ENCODE measurements around the gene TPRN. TPM values are rescaled to one million over a fixed set of nuclear protein-coding genes. Genes with fewer than 3 reads are reported as not detected.

Gene TPRN
- total and polyA plus RNA-seq, 9 of the 15 experiments (the other 6 are each of a cell fraction or from before 2014, with no cell fraction given) = 0.31 to 31.9 (median 4.4) TPM

DNA sequence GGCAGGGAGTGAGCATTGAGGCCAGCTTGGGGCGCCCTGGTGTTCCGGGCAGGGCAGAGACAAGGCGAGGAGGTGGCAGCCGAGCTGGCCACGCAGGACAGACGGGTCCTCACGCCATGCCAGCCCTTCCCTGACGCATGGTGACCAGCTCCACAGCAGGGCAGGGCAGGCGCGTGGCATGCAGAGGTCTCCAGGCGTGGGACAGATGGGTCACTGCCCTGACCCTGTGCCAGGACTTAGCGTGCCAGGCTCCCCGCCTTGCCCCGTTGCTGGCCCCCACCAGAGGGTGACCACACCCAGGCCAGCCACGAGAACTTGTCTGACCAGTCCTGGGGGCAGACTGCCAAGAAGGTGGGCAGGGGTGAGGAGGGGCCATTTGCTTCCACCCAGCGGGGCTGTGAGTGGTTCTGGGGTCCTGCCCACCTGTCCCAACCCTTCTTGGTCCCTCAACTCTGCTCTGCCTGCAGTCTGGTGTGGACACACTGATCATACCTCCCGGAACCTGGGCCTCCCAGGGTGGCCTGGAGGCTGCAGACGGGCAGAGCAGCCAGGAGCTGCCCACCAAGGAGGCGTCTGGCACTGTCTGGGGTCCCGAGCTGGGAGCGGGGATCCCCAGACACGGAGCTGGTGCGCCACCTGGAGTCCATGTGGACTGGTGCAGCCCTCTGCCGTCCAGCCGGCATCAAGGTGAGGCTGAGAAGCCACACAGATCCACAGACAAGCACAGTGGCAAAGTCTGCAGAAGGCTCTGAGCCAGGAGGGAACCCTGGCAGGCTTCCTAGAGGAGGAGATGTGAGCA lies 26.7 kb upstream of the TPRN start, which contains the start of gene RNF224 (continued):
- TF ChIP-seq, protein P1, sequence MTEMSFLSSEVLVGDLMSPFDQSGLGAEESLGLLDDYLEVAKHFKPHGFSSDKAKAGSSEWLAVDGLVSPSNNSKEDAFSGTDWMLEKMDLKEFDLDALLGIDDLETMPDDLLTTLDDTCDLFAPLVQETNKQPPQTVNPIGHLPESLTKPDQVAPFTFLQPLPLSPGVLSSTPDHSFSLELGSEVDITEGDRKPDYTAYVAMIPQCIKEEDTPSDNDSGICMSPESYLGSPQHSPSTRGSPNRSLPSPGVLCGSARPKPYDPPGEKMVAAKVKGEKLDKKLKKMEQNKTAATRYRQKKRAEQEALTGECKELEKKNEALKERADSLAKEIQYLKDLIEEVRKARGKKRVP (CRISPR knock-in tag; IDR thresholded peaks at IDR 0.05) = peak; percentile 26; the same call in 1 of the 2 replicates
- TF ChIP-seq, protein P2, sequence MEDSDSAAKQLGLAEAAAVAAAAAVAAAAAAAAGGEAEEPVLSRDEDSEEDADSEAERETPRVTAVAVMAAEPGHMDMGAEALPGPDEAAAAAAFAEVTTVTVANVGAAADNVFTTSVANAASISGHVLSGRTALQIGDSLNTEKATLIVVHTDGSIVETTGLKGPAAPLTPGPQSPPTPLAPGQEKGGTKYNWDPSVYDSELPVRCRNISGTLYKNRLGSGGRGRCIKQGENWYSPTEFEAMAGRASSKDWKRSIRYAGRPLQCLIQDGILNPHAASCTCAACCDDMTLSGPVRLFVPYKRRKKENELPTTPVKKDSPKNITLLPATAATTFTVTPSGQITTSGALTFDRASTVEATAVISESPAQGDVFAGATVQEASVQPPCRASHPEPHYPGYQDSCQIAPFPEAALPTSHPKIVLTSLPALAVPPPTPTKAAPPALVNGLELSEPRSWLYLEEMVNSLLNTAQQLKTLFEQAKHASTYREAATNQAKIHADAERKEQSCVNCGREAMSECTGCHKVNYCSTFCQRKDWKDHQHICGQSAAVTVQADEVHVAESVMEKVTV (CRISPR knock-in tag; IDR thresholded peaks at IDR 0.05) = peak; percentile 95
- no peak for TF ChIP-seq POLR3G (IDR thresholded peaks at IDR 0.05; ENCODE audit: extremely low read depth, insufficient read length, insufficient replicate concordance)
- TF ChIP-seq CREM (IDR thresholded peaks at IDR 0.05; ENCODE audit: low read depth) = peak; percentile 31; the same call in 1 of the 2 replicates
- TF ChIP-seq, protein P3, sequence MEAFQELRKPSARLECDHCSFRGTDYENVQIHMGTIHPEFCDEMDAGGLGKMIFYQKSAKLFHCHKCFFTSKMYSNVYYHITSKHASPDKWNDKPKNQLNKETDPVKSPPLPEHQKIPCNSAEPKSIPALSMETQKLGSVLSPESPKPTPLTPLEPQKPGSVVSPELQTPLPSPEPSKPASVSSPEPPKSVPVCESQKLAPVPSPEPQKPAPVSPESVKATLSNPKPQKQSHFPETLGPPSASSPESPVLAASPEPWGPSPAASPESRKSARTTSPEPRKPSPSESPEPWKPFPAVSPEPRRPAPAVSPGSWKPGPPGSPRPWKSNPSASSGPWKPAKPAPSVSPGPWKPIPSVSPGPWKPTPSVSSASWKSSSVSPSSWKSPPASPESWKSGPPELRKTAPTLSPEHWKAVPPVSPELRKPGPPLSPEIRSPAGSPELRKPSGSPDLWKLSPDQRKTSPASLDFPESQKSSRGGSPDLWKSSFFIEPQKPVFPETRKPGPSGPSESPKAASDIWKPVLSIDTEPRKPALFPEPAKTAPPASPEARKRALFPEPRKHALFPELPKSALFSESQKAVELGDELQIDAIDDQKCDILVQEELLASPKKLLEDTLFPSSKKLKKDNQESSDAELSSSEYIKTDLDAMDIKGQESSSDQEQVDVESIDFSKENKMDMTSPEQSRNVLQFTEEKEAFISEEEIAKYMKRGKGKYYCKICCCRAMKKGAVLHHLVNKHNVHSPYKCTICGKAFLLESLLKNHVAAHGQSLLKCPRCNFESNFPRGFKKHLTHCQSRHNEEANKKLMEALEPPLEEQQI (IDR thresholded peaks at IDR 0.05) = no peak
- TF ChIP-seq ZNF764 (CRISPR knock-in tag; IDR thresholded peaks at IDR 0.05; ENCODE audit: low read depth) = no peak
